Right atrium auricular region (tissue), 2 donors: ENCODE results near the gene RMND5B. TPM values are rescaled to one million over a fixed set of nuclear protein-coding genes. Genes with fewer than 3 reads are reported as not detected.

ENCODE experiments used
- DNase-seq: peaks from one replicate; pipeline ENCODE4 v3.0.0-alpha.2; 2019; ENCODE audit warnings: low spot score
- H3K27ac ChIP-seq, 2 donors: fragments of 200-600 bp; sonication (generic); 1 replicate in 1 of 2; 2 replicates in 1 of 2; pipeline ENCODE4 v1.5.1; 2016 to 2019
- H3K27me3 ChIP-seq, 2 donors: fragments of 200-600 bp; sonication (generic); one replicate each; pipeline versions ENCODE4 v1.5.1 to v1.6.0; 2017 to 2019
- H3K36me3 ChIP-seq: fragments of 200-600 bp; sonication (generic); one replicate; pipeline ENCODE4 v1.5.1; 2016
- H3K4me1 ChIP-seq, 2 donors: fragments of 200-600 bp; sonication (generic); one replicate each; pipeline versions ENCODE4 v1.5.1 to v1.6.0; 2017 to 2019
- H3K4me3 ChIP-seq, 2 donors: fragments of 200-600 bp; sonication (generic); 1 replicate in 1 of 2; 2 replicates in 1 of 2; pipeline ENCODE4 v1.5.1; 2017 to 2019; ENCODE audit warnings: mild to moderate bottlenecking in 1 of 2, moderate library complexity in 1 of 2
- H3K9me3 ChIP-seq, 2 donors: fragments of 200-600 bp; sonication (generic); one replicate each; pipeline ENCODE4 v1.5.1; 2019
- total RNA-seq, 2 donors: library from RNA; depleted of rRNA; stranded (reverse); fragments of >200 nt; gene quantifications; one replicate each; pipeline ENCODE4 v1.1.0, GENCODE V29; 2016
- TF ChIP-seq, protein P1 (sequence below), 2 donors: fragments of 200-600 bp; sonication (generic); IDR thresholded peaks; one replicate each; pipeline ENCODE4 v1.5.1; 2019; ENCODE audit warnings: antibody characterized with exemption in 2 of 2

The RMND5B gene
- total RNA-seq, 2 donors from 2014 or later: 28.9 to 31.4 TPM

DNA sequence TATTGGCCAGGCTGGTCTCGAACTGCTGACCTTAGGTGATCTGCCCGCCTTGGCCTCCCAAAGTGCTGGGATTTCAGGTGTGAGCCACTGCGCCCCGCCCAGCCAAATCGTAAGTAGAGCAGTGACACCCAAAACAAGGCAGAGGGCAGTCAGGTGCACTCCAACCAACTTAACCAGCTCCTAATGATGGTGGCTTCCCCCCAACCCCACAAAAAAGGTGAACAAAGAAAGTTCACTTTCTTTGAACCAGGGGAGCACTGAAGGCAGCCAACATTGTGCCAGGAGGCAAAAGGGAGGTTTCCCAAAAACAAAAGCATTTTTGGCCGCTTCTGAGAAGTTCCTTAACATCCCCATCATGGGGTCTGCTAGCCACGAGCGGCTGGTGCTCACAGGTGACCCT, 46.8 kb downstream of the RMND5B start:
- Histone ChIP-seq H3K36me3 (no peaks in the 10 kb centered on the region), H3K27ac (no peak overlapping the region), H3K4me1 (no peaks in the 10 kb centered on the region), H3K4me3 (no peak overlapping the region), H3K9me3 (no peaks in the 10 kb centered on the region), H3K27me3 (no peaks in the 10 kb centered on the region)
- TF ChIP-seq, protein P1, sequence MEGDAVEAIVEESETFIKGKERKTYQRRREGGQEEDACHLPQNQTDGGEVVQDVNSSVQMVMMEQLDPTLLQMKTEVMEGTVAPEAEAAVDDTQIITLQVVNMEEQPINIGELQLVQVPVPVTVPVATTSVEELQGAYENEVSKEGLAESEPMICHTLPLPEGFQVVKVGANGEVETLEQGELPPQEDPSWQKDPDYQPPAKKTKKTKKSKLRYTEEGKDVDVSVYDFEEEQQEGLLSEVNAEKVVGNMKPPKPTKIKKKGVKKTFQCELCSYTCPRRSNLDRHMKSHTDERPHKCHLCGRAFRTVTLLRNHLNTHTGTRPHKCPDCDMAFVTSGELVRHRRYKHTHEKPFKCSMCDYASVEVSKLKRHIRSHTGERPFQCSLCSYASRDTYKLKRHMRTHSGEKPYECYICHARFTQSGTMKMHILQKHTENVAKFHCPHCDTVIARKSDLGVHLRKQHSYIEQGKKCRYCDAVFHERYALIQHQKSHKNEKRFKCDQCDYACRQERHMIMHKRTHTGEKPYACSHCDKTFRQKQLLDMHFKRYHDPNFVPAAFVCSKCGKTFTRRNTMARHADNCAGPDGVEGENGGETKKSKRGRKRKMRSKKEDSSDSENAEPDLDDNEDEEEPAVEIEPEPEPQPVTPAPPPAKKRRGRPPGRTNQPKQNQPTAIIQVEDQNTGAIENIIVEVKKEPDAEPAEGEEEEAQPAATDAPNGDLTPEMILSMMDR (IDR thresholded peaks at IDR 0.05): no peak
- no peak for DNase-seq

GRCh38 chr5:178180141-178180863, 49.5 kb downstream of the RMND5B start:
- no peaks in the 10 kb centered on the region for H3K27me3 ChIP-seq
- no peak for DNase-seq
- no peak overlapping the region for H3K4me3 ChIP-seq
- H3K4me1 ChIP-seq: no peaks in the 10 kb centered on the region
- H3K36me3 ChIP-seq: no peaks in the 10 kb centered on the region
- no peak overlapping the region for H3K27ac ChIP-seq
- H3K9me3 ChIP-seq: no peaks in the 10 kb centered on the region
- TF ChIP-seq, protein P1 (IDR thresholded peaks at IDR 0.05): no peak

- H3K4me3 ChIP-seq: no peak overlapping the region
- DNase-seq: no peak
These were observed 51.5 kb downstream of the RMND5B start for GRCh38 chr5:178182158-178182876.

GRCh38 chr5:178186427-178186826, 55.6 kb downstream of the RMND5B start:
- H3K4me3 ChIP-seq: no peak overlapping the region
- no peaks in the 10 kb centered on the region for H3K4me1 ChIP-seq
- H3K36me3 ChIP-seq: no peaks in the 10 kb centered on the region
- H3K27ac ChIP-seq: no peak overlapping the region
- H3K27me3 ChIP-seq: no peaks in the 10 kb centered on the region
- no peak for DNase-seq
- no peaks in the 10 kb centered on the region for H3K9me3 ChIP-seq
- TF ChIP-seq, protein P1 (IDR thresholded peaks at IDR 0.05): no peak

More at GRCh38 chr5:178182158-178182876, 51.5 kb downstream of the RMND5B start:
- no peak overlapping the region for H3K27ac ChIP-seq
- no peaks in the 10 kb centered on the region for H3K9me3 ChIP-seq
- no peaks in the 10 kb centered on the region for H3K27me3 ChIP-seq
- no peaks in the 10 kb centered on the region for H3K4me1 ChIP-seq
- H3K36me3 ChIP-seq: no peaks in the 10 kb centered on the region
- TF ChIP-seq, protein P1 (IDR thresholded peaks at IDR 0.05): no peak

- DNase-seq: no peak
- no peak within 1 kb of the TSS for H3K27ac ChIP-seq
- no peaks in the 10 kb centered on the region for H3K9me3 ChIP-seq
- H3K36me3 ChIP-seq: no peaks in the 10 kb centered on the region
- TF ChIP-seq, protein P1 (IDR thresholded peaks at IDR 0.05): no peak
- no peaks in the 10 kb centered on the region for H3K27me3 ChIP-seq
- H3K4me3 ChIP-seq: no peak within 1 kb of the TSS
- no peaks in the 10 kb centered on the region for H3K4me1 ChIP-seq
These were observed 56.2 kb downstream of the RMND5B start, which contains the start of gene GMCL2 for GRCh38 chr5:178187014-178187413. TSS of gene GMCL2 (minus strand) at chr5:178187371. CDS start at chr5:178187299, 72 bp downstream.
